ENCODE measurements around the gene TNNT3. TPM values are rescaled to one million over a fixed set of nuclear protein-coding genes. Genes with fewer than 3 reads are reported as not detected.

Gene TNNT3
- total RNA-seq, 1 experiment from 2014 or later = 0.71 TPM

DNA sequence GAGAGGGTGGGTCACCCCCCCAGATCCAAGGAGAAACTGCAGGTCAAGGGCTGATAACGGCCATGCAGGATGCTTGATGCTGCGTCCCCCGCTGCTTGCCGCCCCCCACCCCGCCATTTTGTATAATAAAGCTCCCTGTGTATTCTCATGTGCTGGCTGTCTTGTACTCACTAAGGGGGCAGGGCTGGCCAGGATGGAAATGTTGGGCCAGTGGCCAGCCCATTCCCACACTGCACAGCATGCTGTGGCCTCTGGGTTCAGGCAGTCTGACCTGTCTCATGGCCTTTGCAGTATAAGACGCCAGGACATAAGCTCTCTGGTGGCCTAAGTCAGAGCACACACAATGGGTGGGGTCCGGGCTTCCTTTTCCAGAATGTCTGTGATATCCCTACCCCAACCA lies 27.4 kb upstream of the TNNT3 start:
- H3K4me1 ChIP-seq (ENCODE audit: control insufficient read depth in 1 of 2, insufficient read depth in 2 of 2, low read length in 2 of 2) = no peaks in the 10 kb centered on the region
- no TSS peak for BruUV-seq (replicated peaks)
- H3K9me3 ChIP-seq (ENCODE audit: control insufficient read depth in 1 of 2, insufficient read depth in 1 of 2, low read depth in 1 of 2, low read length in 2 of 2) = no peaks in the 10 kb centered on the region
- POLR2A ChIA-PET = no interaction called here
- H3K27me3 ChIP-seq (ENCODE audit: insufficient read depth, low read length) = peaks cover 19% of the 10 kb centered on the region
- no peak overlapping the region for H3K4me3 ChIP-seq (replicated peaks in 1 of 2; ENCODE audit: low read depth in 1 of 2, low read length in 2 of 2)
- TF ChIP-seq TCF7L2 (IDR thresholded peaks at IDR 0.05; ENCODE audit: borderline replicate concordance, extremely low read depth, insufficient read depth, insufficient read length) (no peak), RAD21 (IDR thresholded peaks at IDR 0.05; ENCODE audit: low read depth) (no peak), ZFX (IDR thresholded peaks at IDR 0.05) (no peak), JUND (IDR thresholded peaks at IDR 0.05) (no peak), EGR1 (IDR thresholded peaks at IDR 0.05; ENCODE audit: low read depth) (no peak)
- TF ChIP-seq, protein P1, sequence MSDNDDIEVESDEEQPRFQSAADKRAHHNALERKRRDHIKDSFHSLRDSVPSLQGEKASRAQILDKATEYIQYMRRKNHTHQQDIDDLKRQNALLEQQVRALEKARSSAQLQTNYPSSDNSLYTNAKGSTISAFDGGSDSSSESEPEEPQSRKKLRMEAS (IDR thresholded peaks at IDR 0.05) = no peak
- intact Hi-C loops (cut with micrococcal nuclease) = loop anchor here (10.0 kb wide), 1 partner anchor 53 kb away; the partner anchor contains the start of gene MRPL23
- H3K79me2 ChIP-seq (ENCODE audit: insufficient read depth, low read length) = no peaks in the 10 kb centered on the region
- CTCF ChIA-PET = no interaction called here
- no peak overlapping the region for H2AFZ ChIP-seq (ENCODE audit: low read depth, low read length, poor library complexity, severe bottlenecking)
- no peak overlapping the region for H3K27ac ChIP-seq (ENCODE audit: low read depth, low read length)
- H3K4me2 ChIP-seq (ENCODE audit: low read length) = no peak overlapping the region
- DNase-seq (ENCODE audit: low read depth, low spot score) = no peak
- H3K36me3 ChIP-seq (ENCODE audit: control insufficient read depth in 1 of 2, insufficient read depth in 2 of 2, low read length in 2 of 2) = no peaks in the 10 kb centered on the region
- no peak for ATAC-seq
- RAD21 ChIA-PET (ENCODE audit: low non-redundant PET in 1 of 2, low total read pairs in 2 of 2, uncharacterized antibody in 2 of 2, unreplicated experiment in 2 of 2) = no interaction called here
- no peak overlapping the region for H3K9ac ChIP-seq (ENCODE audit: low read length)
- H3K9me2 ChIP-seq (ENCODE audit: insufficient read depth) = no peaks in the 10 kb centered on the region
- no peaks in the 10 kb centered on the region for H4K20me1 ChIP-seq (ENCODE audit: insufficient read depth)

DNA sequence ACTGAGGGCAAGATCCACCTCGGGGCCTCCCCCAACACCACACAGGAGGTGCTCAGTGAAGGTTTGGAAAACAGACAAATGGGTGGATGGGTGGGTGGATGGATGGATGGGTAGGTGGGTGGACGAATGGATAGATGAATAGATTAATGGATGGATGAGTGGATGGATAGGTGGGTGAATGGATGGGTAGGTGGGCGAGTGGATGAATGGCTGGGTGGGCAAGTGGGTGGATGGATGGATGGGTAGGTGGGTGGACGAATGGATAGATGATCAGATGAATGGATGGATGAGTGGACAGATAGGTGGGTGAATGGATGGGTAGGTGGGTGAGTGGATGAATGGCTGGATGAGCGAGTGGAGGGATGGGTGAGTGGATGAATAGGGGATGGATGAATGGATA lies 26.9 kb upstream of the TNNT3 start:
- H3K79me2 ChIP-seq (ENCODE audit: insufficient read depth, low read length) = no peaks in the 10 kb centered on the region
- no peak overlapping the region for H3K4me2 ChIP-seq (ENCODE audit: low read length)
- no peaks in the 10 kb centered on the region for H3K36me3 ChIP-seq (ENCODE audit: control insufficient read depth in 1 of 2, insufficient read depth in 2 of 2, low read length in 2 of 2)
- CTCF ChIA-PET = no interaction called here
- H2AFZ ChIP-seq (ENCODE audit: low read depth, low read length, poor library complexity, severe bottlenecking) = no peak overlapping the region
- no peak overlapping the region for H3K27ac ChIP-seq (ENCODE audit: low read depth, low read length)
- ATAC-seq (no peak), DNase-seq (ENCODE audit: low read depth, low spot score) (no peak)
- RAD21 ChIA-PET (ENCODE audit: low non-redundant PET in 1 of 2, low total read pairs in 2 of 2, uncharacterized antibody in 2 of 2, unreplicated experiment in 2 of 2) = no interaction called here
- H3K9ac ChIP-seq (ENCODE audit: low read length) = no peak overlapping the region
- H3K4me1 ChIP-seq (ENCODE audit: control insufficient read depth in 1 of 2, insufficient read depth in 2 of 2, low read length in 2 of 2) = no peaks in the 10 kb centered on the region
- intact Hi-C loops (cut with micrococcal nuclease) = loop anchor here (10.0 kb wide), 1 partner anchor 52 kb away; the partner anchor contains the start of gene MRPL23
- POLR2A ChIA-PET = no interaction called here
- no peak for TF ChIP-seq POLR2A (IDR thresholded peaks at IDR 0.05; ENCODE audit: borderline replicate concordance, extremely low read depth, insufficient read depth, insufficient read length)
- no peak for TF ChIP-seq ZFX (IDR thresholded peaks at IDR 0.05)
- TF ChIP-seq, protein P2, sequence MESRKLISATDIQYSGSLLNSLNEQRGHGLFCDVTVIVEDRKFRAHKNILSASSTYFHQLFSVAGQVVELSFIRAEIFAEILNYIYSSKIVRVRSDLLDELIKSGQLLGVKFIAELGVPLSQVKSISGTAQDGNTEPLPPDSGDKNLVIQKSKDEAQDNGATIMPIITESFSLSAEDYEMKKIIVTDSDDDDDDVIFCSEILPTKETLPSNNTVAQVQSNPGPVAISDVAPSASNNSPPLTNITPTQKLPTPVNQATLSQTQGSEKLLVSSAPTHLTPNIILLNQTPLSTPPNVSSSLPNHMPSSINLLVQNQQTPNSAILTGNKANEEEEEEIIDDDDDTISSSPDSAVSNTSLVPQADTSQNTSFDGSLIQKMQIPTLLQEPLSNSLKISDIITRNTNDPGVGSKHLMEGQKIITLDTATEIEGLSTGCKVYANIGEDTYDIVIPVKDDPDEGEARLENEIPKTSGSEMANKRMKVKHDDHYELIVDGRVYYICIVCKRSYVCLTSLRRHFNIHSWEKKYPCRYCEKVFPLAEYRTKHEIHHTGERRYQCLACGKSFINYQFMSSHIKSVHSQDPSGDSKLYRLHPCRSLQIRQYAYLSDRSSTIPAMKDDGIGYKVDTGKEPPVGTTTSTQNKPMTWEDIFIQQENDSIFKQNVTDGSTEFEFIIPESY (IDR thresholded peaks at IDR 0.05; ENCODE audit: extremely low read depth, insufficient replicate concordance, low read length) = no peak
- no peak for TF ChIP-seq POLR2AphosphoS5 (IDR thresholded peaks at IDR 0.05; ENCODE audit: low read depth, low read length)
- TF ChIP-seq, protein P3, sequence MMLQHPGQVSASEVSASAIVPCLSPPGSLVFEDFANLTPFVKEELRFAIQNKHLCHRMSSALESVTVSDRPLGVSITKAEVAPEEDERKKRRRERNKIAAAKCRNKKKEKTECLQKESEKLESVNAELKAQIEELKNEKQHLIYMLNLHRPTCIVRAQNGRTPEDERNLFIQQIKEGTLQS (IDR thresholded peaks at IDR 0.05) = no peak
- no peak for TF ChIP-seq JUND (IDR thresholded peaks at IDR 0.05)
- no TSS peak for BruUV-seq (replicated peaks)
- no peaks in the 10 kb centered on the region for H4K20me1 ChIP-seq (ENCODE audit: insufficient read depth)
- H3K27me3 ChIP-seq (ENCODE audit: insufficient read depth, low read length) = peaks cover 20% of the 10 kb centered on the region
- no peaks in the 10 kb centered on the region for H3K9me3 ChIP-seq (ENCODE audit: control insufficient read depth in 1 of 2, insufficient read depth in 1 of 2, low read depth in 1 of 2, low read length in 2 of 2)
- H3K9me2 ChIP-seq (ENCODE audit: insufficient read depth) = no peaks in the 10 kb centered on the region
- no peak overlapping the region for H3K4me3 ChIP-seq (replicated peaks in 1 of 2; ENCODE audit: low read depth in 1 of 2, low read length in 2 of 2)
